HCT116 (cell line): ENCODE data around the gene PRICKLE2.

Experiments
- CBX3 ChIP-seq: IDR thresholded peaks from 2 replicates; pipeline ENCODE4 v1.6.1; 2012; ENCODE audit warnings: low read depth
- CTCF ChIP-seq, 3 experiments: fragments of 200-600 bp in 1 of 3; sonication (generic) in 1 of 3; IDR thresholded peaks in 2 of 3; conservative IDR thresholded peaks in 1 of 3; 2 replicates each; pipeline ENCODE4 v1.5.1; 2012 to 2017; ENCODE audit warnings: low read depth in 2 of 3, low read length in 2 of 3, antibody characterized with exemption in 1 of 3, borderline replicate concordance in 1 of 3, control low read depth in 1 of 3, mild to moderate bottlenecking in 1 of 3, mixed read lengths in 1 of 3, mixed run types in 1 of 3, moderate library complexity in 1 of 3; ENCODE audit not compliant: insufficient read depth in 1 of 3
- EGR1 ChIP-seq: IDR thresholded peaks from 2 replicates; pipeline ENCODE4 v1.6.1; 2012; ENCODE audit warnings: low read depth
- EZH2 ChIP-seq: fragments of 200-600 bp; sonication (generic); IDR thresholded peaks from 2 replicates; pipeline ENCODE4 v1.6.1; 2017; ENCODE audit warnings: antibody characterized with exemption, mixed run types
- MAX ChIP-seq: IDR thresholded peaks from 2 replicates; pipeline ENCODE4 v1.6.1; 2012
- POLR2A ChIP-seq: IDR thresholded peaks from 2 replicates; pipeline ENCODE4 v1.7.0; 2011; ENCODE audit warnings: borderline replicate concordance; ENCODE audit not compliant: insufficient read depth, insufficient read length; ENCODE audit errors: extremely low read depth
- POLR2AphosphoS5 ChIP-seq: IDR thresholded peaks from 2 replicates; pipeline ENCODE4 v1.6.1; 2011; ENCODE audit warnings: mild to moderate bottlenecking, low read depth, low read length, moderate library complexity
- SIN3A ChIP-seq: IDR thresholded peaks from 2 replicates; pipeline ENCODE4 v1.6.1; 2012; ENCODE audit warnings: low read depth
- ZFX ChIP-seq: fragments of 450-650 bp; IDR thresholded peaks from 2 replicates; pipeline ENCODE4 v1.6.1; 2017
- TF ChIP-seq, protein P1 (sequence below): IDR thresholded peaks from 2 replicates; pipeline ENCODE4 v1.6.1; 2012; ENCODE audit warnings: low read depth

DNA sequence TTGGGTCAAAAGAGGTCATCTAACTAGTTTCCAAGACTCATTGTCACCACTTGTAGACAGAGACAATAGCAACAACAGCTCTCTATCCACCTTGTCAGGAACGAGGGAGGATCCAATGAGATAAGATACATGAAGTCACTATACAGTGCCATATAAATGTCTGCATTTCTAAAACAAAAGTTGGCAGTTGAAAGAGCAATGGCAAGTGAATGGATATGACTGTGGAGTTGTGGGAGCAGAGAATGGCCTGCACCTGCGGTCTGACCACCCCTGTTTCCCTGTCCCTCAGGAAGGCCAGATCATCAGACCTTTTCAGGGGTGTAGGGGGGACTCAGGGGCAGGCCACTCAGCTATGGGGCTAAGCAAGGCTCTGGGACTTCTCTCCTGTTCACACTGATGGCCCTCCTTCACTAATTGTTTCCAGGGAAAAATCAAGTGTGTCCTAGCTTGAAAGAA, 161.3 kb downstream of the PRICKLE2 start:
- TF ChIP-seq EGR1 = no peak
- TF ChIP-seq CTCF (IDR thresholded peaks at IDR 0.05 in 2 of 3, conservative IDR thresholded peaks at IDR 0.05 in 1 of 3; ENCODE audit: borderline replicate concordance in 1 of 3, insufficient read depth in 1 of 3, low read depth in 2 of 3, low read length in 2 of 3) = no peak
- TF ChIP-seq CBX3 = no peak
- TF ChIP-seq POLR2A = no peak
- TF ChIP-seq EZH2 = no peak
- TF ChIP-seq, protein P1, sequence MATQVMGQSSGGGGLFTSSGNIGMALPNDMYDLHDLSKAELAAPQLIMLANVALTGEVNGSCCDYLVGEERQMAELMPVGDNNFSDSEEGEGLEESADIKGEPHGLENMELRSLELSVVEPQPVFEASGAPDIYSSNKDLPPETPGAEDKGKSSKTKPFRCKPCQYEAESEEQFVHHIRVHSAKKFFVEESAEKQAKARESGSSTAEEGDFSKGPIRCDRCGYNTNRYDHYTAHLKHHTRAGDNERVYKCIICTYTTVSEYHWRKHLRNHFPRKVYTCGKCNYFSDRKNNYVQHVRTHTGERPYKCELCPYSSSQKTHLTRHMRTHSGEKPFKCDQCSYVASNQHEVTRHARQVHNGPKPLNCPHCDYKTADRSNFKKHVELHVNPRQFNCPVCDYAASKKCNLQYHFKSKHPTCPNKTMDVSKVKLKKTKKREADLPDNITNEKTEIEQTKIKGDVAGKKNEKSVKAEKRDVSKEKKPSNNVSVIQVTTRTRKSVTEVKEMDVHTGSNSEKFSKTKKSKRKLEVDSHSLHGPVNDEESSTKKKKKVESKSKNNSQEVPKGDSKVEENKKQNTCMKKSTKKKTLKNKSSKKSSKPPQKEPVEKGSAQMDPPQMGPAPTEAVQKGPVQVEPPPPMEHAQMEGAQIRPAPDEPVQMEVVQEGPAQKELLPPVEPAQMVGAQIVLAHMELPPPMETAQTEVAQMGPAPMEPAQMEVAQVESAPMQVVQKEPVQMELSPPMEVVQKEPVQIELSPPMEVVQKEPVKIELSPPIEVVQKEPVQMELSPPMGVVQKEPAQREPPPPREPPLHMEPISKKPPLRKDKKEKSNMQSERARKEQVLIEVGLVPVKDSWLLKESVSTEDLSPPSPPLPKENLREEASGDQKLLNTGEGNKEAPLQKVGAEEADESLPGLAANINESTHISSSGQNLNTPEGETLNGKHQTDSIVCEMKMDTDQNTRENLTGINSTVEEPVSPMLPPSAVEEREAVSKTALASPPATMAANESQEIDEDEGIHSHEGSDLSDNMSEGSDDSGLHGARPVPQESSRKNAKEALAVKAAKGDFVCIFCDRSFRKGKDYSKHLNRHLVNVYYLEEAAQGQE = no peak
- TF ChIP-seq POLR2AphosphoS5 = no peak
- no peak for TF ChIP-seq ZFX
- TF ChIP-seq SIN3A = no peak
- no peak for TF ChIP-seq MAX
